Measurements from ENCODE around the gene XRCC2. TPM values are rescaled to one million over a fixed set of nuclear protein-coding genes. Genes with fewer than 3 reads are reported as not detected.

The XRCC2 gene
- total RNA-seq, 1 donor from 2014 or later, result 3.8 TPM

GRCh38 chr7:152608656-152609055 is 67.3 kb downstream of the XRCC2 start:
- no peak for DNase-seq

- no peak for DNase-seq
These were observed 67.7 kb downstream of the XRCC2 start for GRCh38 chr7:152608208-152608607.

- no peak for DNase-seq
These were observed 68.9 kb downstream of the XRCC2 start for GRCh38 chr7:152607007-152607406.

- no peak for DNase-seq
These were observed 73.0 kb downstream of the XRCC2 start for GRCh38 chr7:152602962-152603361.

- no peak for DNase-seq
These were observed 74.6 kb downstream of the XRCC2 start for GRCh38 chr7:152601305-152601798.

GRCh38 chr7:152600266-152600665 is 75.7 kb downstream of the XRCC2 start:
- DNase-seq, result no peak

GRCh38 chr7:152597507-152597906 is 78.4 kb downstream of the XRCC2 start:
- no peak for DNase-seq

- no peak for DNase-seq
These were observed 79.1 kb downstream of the XRCC2 start for GRCh38 chr7:152596824-152597223.

Small RNA genes within 50 kb of the gene (small RNA-seq; reads per million reads assigned to genes)
- not detected for gene RF00568 (ENCODE audit: low replicate concordance)

Other genes starting within 250 kb of the XRCC2 start
- 97.7 TPM for gene KMT2C, start 240.1 kb downstream of the XRCC2 start, total RNA-seq
- 11.3 TPM for gene ACTR3B, start 83.6 kb upstream of the XRCC2 start, total RNA-seq